HAP-1 (cell line): ENCODE results near the gene TACC2.

Source experiments
- DNase-seq, 2 experiments: peaks; one replicate each; pipeline ENCODE4 v3.0.0-alpha.2; 2016 to 2020; ENCODE audit warnings: low spot score in 2 of 2
- H3K27me3 ChIP-seq: fragments of 250-450 bp; sonication (Bioruptor Pico); 2 replicates; pipeline ENCODE4 v1.5.1; 2020; ENCODE audit warnings: low read depth, mild to moderate bottlenecking, moderate library complexity
- H3K36me3 ChIP-seq: fragments of 250-450 bp; sonication (Bioruptor Pico); replicated peaks from 2 replicates; pipeline ENCODE4 v1.5.1; 2020; ENCODE audit warnings: mild to moderate bottlenecking
- H3K4me1 ChIP-seq: fragments of 250-450 bp; sonication (Bioruptor Pico); 2 replicates; pipeline ENCODE4 v1.5.1; 2020; ENCODE audit warnings: mild to moderate bottlenecking
- H3K4me3 ChIP-seq: fragments of 250-450 bp; sonication (Bioruptor Pico); 2 replicates; pipeline ENCODE4 v1.5.1; 2020; ENCODE audit warnings: mild to moderate bottlenecking, moderate library complexity
- H3K9me3 ChIP-seq: fragments of 250-450 bp; sonication (Bioruptor Pico); 2 replicates; pipeline ENCODE4 v1.5.1; 2020; ENCODE audit warnings: mild to moderate bottlenecking, moderate library complexity
- in situ Hi-C: fragments of 300-500 bp; cut with MboI; formaldehyde crosslinking; loops from 3 replicates; pipeline ENCODE4 v1.14.3; 2020; ENCODE audit warnings: low sequenced_read_pairs, inconsistent platforms, mixed read lengths

Gene TACC2

DNA sequence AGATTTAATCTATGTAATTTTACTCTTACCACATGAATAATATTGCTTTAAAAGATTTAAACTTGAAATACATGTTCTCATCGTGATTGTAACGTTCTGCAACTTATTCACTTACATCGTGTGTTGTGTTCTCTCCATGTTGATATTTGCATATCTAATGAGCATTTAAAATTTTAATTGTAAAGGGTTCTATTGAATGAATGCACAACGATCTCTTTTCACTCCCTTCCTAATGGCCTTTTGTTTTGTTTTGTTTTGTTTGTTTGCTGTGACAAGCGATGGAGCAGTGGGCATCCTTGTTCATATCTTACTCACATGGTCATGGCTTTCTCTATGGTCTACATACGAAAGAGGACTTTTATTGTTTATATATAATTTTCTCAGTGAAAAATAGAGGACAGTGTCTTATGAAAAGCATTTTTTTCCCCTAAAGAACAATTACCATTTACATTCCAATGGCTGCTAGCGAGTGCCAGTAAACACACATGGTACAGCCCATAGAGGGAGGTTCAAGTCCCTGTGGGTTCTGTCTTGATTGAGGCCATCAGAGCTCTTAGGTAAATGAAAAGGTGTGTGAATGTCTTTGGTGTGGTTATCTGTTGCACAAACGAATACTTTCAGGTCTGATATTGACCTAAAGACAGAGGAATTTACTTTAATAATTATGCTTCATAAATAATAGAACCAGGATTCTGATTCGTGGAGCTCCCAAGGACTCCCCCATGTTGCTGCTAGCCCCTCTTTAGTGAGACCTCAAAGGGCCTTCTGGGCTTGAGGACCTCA is 314.5 kb downstream of the TACC2 start:
- no peaks in the 10 kb centered on the region for H3K9me3 ChIP-seq

More for the DNA sequence above, 314.5 kb downstream of the TACC2 start:
- H3K4me3 ChIP-seq = no peak overlapping the region
- in situ Hi-C loops = no loop called here
- no peaks in the 10 kb centered on the region for H3K36me3 ChIP-seq
- no peaks in the 10 kb centered on the region for H3K4me1 ChIP-seq
- H3K27me3 ChIP-seq = no peaks in the 10 kb centered on the region
- no peak for DNase-seq
